Measurements from ENCODE around the gene LIN37.

LIN37 gene

DNA sequence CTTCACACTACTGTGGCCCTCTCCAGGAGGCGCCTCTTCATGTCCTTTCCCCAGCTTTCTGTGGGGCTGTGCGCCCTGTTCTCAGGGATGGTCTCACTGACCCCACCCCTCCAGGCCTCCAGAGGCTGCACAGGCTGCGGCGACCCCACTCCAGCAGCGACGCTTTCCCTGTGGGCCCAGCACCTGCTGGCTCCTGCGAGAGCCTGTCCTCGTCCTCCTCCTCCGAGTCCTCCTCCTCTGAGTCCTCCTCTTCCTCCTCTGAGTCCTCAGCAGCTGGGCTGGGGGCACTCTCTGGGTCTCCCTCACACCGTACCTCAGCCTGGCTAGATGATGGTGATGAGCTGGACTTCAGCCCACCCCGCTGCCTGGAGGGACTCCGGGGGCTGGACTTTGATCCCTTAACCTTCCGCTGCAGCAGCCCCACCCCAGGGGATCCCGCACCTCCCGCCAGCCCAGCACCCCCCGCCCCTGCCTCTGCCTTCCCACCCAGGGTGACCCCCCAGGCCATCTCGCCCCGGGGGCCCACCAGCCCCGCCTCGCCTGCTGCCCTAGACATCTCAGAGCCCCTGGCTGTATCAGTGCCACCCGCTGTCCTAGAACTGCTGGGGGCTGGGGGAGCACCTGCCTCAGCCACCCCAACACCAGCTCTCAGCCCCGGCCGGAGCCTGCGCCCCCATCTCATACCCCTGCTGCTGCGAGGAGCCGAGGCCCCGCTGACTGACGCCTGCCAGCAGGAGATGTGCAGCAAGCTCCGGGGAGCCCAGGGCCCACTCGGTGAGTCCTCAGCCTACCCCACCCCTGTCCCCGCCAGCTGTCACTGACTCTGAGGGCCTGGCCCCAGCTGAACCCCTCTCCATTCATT, 38.2 kb downstream of the LIN37 start:
- no peak overlapping the region for H3K4me3 ChIP-seq (ENCODE audit: low read depth, low read length)
- no peak for TF ChIP-seq CTCF (IDR thresholded peaks at IDR 0.05; ENCODE audit: low read depth, low read length)

GRCh38 chr19:35787227-35787799, 38.9 kb downstream of the LIN37 start:
- no peak overlapping the region for H3K4me3 ChIP-seq (ENCODE audit: low read depth, low read length)

DNA sequence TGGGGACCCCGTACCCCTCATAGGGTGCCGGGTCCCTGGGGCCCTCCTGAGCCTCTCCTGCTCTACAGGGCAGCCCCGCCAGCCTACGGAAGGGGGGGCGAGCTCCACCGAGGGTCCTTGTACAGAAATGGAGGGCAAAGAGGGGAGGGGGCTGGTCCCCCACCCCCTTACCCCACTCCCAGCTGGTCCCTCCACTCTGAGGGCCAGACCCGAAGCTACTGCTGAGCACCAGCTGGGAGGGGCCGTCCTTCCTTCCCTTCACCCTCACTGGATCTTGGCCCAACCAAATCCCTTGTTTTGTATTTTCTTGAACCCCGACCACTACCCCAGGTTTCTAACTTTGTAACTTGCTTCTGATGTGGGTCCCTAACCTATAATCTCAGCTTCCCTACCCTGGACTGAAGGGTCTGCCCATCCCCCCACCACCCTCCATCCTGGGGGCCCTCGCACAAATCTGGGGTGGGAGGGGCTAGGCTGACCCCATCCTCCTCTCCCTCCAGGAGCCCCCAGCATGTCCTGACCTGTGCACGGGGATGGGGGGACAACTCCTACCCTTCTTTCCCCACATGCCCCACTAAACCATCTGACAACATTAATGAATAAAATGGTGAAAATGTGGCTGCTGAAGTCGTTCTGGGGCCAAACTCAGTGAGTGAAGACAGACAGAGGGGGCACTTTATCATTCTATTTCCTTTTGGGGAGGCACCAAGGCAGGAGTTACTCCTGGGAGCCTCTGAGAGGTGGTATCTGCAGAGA, 40.0 kb downstream of the LIN37 start:
- no peak overlapping the region for H3K4me3 ChIP-seq (ENCODE audit: low read depth, low read length)
- no peak for TF ChIP-seq CTCF (IDR thresholded peaks at IDR 0.05; ENCODE audit: low read depth, low read length)

More at GRCh38 chr19:35787227-35787799, 38.9 kb downstream of the LIN37 start:
- TF ChIP-seq CTCF (IDR thresholded peaks at IDR 0.05; ENCODE audit: low read depth, low read length) = no peak

GRCh38 chr19:35789195-35789977, 41.0 kb downstream of the LIN37 start:
- no peak for TF ChIP-seq CTCF (IDR thresholded peaks at IDR 0.05; ENCODE audit: low read depth, low read length)

GRCh38 chr19:35789978-35790944, 41.9 kb downstream of the LIN37 start:
- no peak for TF ChIP-seq CTCF (IDR thresholded peaks at IDR 0.05; ENCODE audit: low read depth, low read length)
- no peak overlapping the region for H3K4me3 ChIP-seq (ENCODE audit: low read depth, low read length)

More at GRCh38 chr19:35789195-35789977, 41.0 kb downstream of the LIN37 start:
- no peak overlapping the region for H3K4me3 ChIP-seq (ENCODE audit: low read depth, low read length)

All from WI38 (cell line).